Activated CD4-positive, alpha-beta T cell treated with anti-CD3 and anti-CD28 coated beads for 1 hour (primary cell): ENCODE results near the gene AATK.

Experiments used
- DNase-seq: peaks from one replicate; pipeline ENCODE4 v3.0.0-alpha.2; 2020

Gene AATK

GRCh38 chr17:81166033-81166492 is at the start of gene AATK:
Gene AATK, minus strand, starts transcription at chr17:81166221. Its CDS starts 229 bp downstream, at chr17:81165992.
- DNase-seq = no peak

GRCh38 chr17:81213978-81214377 is 48.0 kb upstream of the AATK start:
- no peak for DNase-seq

- DNase-seq = no peak
Measured at GRCh38 chr17:81212365-81212764, 46.3 kb upstream of the AATK start.

- DNase-seq = no peak
Measured at GRCh38 chr17:81210868-81211267, 44.8 kb upstream of the AATK start.

GRCh38 chr17:81210466-81210865 is 44.4 kb upstream of the AATK start:
- DNase-seq = no peak

GRCh38 chr17:81209141-81209540 is 43.1 kb upstream of the AATK start:
- no peak for DNase-seq

GRCh38 chr17:81208651-81209050 is 42.6 kb upstream of the AATK start:
- DNase-seq = no peak

- DNase-seq = no peak
Measured at GRCh38 chr17:81207610-81208581, 41.9 kb upstream of the AATK start.

- no peak for DNase-seq
Measured at GRCh38 chr17:81206657-81207056, 40.6 kb upstream of the AATK start.

GRCh38 chr17:81206166-81206565 is 40.1 kb upstream of the AATK start:
- no peak for DNase-seq

GRCh38 chr17:81204578-81204977 is 38.6 kb upstream of the AATK start:
- DNase-seq = no peak

GRCh38 chr17:81203136-81203535 is 37.1 kb upstream of the AATK start:
- no peak for DNase-seq

GRCh38 chr17:81202318-81202717 is 36.3 kb upstream of the AATK start:
- DNase-seq = no peak

GRCh38 chr17:81200695-81201580 is 34.9 kb upstream of the AATK start:
- DNase-seq = no peak

- DNase-seq = no peak
Measured at GRCh38 chr17:81200201-81200600, 34.2 kb upstream of the AATK start.

- no peak for DNase-seq
Measured at GRCh38 chr17:81199482-81199830, 33.4 kb upstream of the AATK start.

GRCh38 chr17:81198826-81199481 is 32.9 kb upstream of the AATK start:
- no peak for DNase-seq

- no peak for DNase-seq
Measured at GRCh38 chr17:81197831-81198490, 31.9 kb upstream of the AATK start.

GRCh38 chr17:81197409-81197795 is 31.4 kb upstream of the AATK start:
- DNase-seq = no peak

- DNase-seq = no peak
Measured at GRCh38 chr17:81196505-81197408, 30.7 kb upstream of the AATK start.

GRCh38 chr17:81195941-81196495 is 30.0 kb upstream of the AATK start:
- DNase-seq = no peak
